NCI-H1105 treated with DMSO at 0.1 percent for 48 hours (cell line): ENCODE data around the gene LRRN1.
"Not testable (repeated sequence)": the region's sequence is repeated elsewhere in the genome, so short reads cannot be mapped to it uniquely, and the experiment has no call there.

Source experiments
- DNase-seq: peaks from one replicate; lab custom pipeline; 2025; lab: John Stamatoyannopoulos, UW

Gene LRRN1

GRCh38 chr3:3813013-3813412 is 13.8 kb downstream of the LRRN1 start:
- no peak for DNase-seq

GRCh38 chr3:3815206-3815605 is 16.0 kb downstream of the LRRN1 start:
- no peak for DNase-seq

GRCh38 chr3:3816034-3816433 is 16.8 kb downstream of the LRRN1 start:
- DNase-seq: no peak

GRCh38 chr3:3817865-3818264 is 18.6 kb downstream of the LRRN1 start:
- no peak for DNase-seq

GRCh38 chr3:3821777-3822176 is 22.5 kb downstream of the LRRN1 start:
- no peak for DNase-seq

GRCh38 chr3:3825035-3825434 is 25.8 kb downstream of the LRRN1 start:
- no peak for DNase-seq

GRCh38 chr3:3826521-3826920 is 27.3 kb downstream of the LRRN1 start:
- no peak for DNase-seq

GRCh38 chr3:3827111-3827510 is 27.9 kb downstream of the LRRN1 start:
- DNase-seq: no peak

- DNase-seq: not testable (repeated sequence)
Observed at GRCh38 chr3:3828417-3828816, 29.2 kb downstream of the LRRN1 start.

GRCh38 chr3:3836845-3837244 is 37.6 kb downstream of the LRRN1 start:
- no peak for DNase-seq

GRCh38 chr3:3842356-3842755 is 43.1 kb downstream of the LRRN1 start:
- no peak for DNase-seq

GRCh38 chr3:3847994-3848922 is 49.0 kb downstream of the LRRN1 start:
- DNase-seq: no peak

- no peak for DNase-seq
Observed at GRCh38 chr3:3848923-3849275, 49.7 kb downstream of the LRRN1 start.

GRCh38 chr3:3851621-3852323 is 52.5 kb downstream of the LRRN1 start:
- no peak for DNase-seq

GRCh38 chr3:3853544-3853943 is 54.3 kb downstream of the LRRN1 start:
- no peak for DNase-seq

- DNase-seq: no peak
Observed at GRCh38 chr3:3855056-3855455, 55.8 kb downstream of the LRRN1 start.

GRCh38 chr3:3860235-3860634 is 61.0 kb downstream of the LRRN1 start:
- no peak for DNase-seq

GRCh38 chr3:3862534-3862933 is 63.3 kb downstream of the LRRN1 start:
- no peak for DNase-seq

- no peak for DNase-seq
Observed at GRCh38 chr3:3875491-3875890, 76.3 kb downstream of the LRRN1 start.

GRCh38 chr3:3881050-3881449 is 81.8 kb downstream of the LRRN1 start:
- no peak for DNase-seq

GRCh38 chr3:3887311-3887710 is 88.1 kb downstream of the LRRN1 start:
- DNase-seq: not testable (repeated sequence)

- DNase-seq: no peak
Observed at GRCh38 chr3:3893590-3893989, 94.4 kb downstream of the LRRN1 start.
